DND-41 (cell line): ENCODE measurements around the gene ZNF783.

Experiments
- ATAC-seq: fragments of 200-7000 bp; cut with Tn5 transposase; 3 replicates; pipeline ENCODE4 v1.9.1; 2021; ENCODE audit warnings: low read depth; ENCODE audit not compliant: insufficient read depth
- DNase-seq: peaks from one replicate; pipeline ENCODE4 v3.0.0-alpha.2; 2020
- H2AFZ ChIP-seq: 2 replicates; pipeline ENCODE4 v1.6.0; 2012; ENCODE audit warnings: low read depth, low read length
- H3K27ac ChIP-seq: 2 replicates; pipeline ENCODE4 v1.5.1; 2012; ENCODE audit warnings: low read length, inconsistent platforms
- H3K27me3 ChIP-seq: fragments of 200-600 bp; sonication (generic); 2 replicates; pipeline ENCODE4 v1.6.0; 2012; ENCODE audit warnings: low read length, mild to moderate bottlenecking, inconsistent platforms; ENCODE audit not compliant: insufficient read depth, poor library complexity
- H3K36me3 ChIP-seq: 2 replicates; pipeline ENCODE4 v1.5.1; 2012; ENCODE audit warnings: low read length, inconsistent platforms; ENCODE audit not compliant: insufficient read depth
- H3K4me1 ChIP-seq: 2 replicates; pipeline ENCODE4 v1.5.1; 2012; ENCODE audit warnings: mild to moderate bottlenecking, low read length; ENCODE audit not compliant: insufficient read depth
- H3K4me2 ChIP-seq: 2 replicates; pipeline ENCODE4 v1.6.0; 2012; ENCODE audit warnings: mild to moderate bottlenecking, moderate library complexity, low read length, inconsistent platforms; ENCODE audit not compliant: insufficient read depth
- H3K4me3 ChIP-seq, 2 experiments: fragments of 200-600 bp in 1 of 2; shearing (Covaris generic) in 1 of 2; 2 replicates each; pipeline ENCODE4 v1.5.1; 2012 to 2016; ENCODE audit warnings: inconsistent platforms in 2 of 2, low read length in 2 of 2, mild to moderate bottlenecking in 2 of 2, low read depth in 1 of 2, moderate library complexity in 1 of 2
- H3K79me2 ChIP-seq: 2 replicates; pipeline ENCODE4 v1.6.0; 2012; ENCODE audit warnings: low read length, inconsistent platforms; ENCODE audit not compliant: insufficient read depth
- H3K9ac ChIP-seq: 2 replicates; pipeline ENCODE4 v1.6.0; 2012; ENCODE audit warnings: low read depth, mild to moderate bottlenecking, inconsistent platforms, low read length, moderate library complexity
- H3K9me3 ChIP-seq: 2 replicates; pipeline ENCODE4 v1.5.1; 2012; ENCODE audit warnings: low read length, moderate library complexity, mild to moderate bottlenecking, inconsistent platforms; ENCODE audit not compliant: insufficient read depth, severe bottlenecking
- H4K20me1 ChIP-seq: 2 replicates; pipeline ENCODE4 v1.6.0; 2012; ENCODE audit warnings: low read length; ENCODE audit not compliant: insufficient read depth
- EZH2 ChIP-seq: IDR thresholded peaks from 3 replicates; pipeline ENCODE4 v1.6.1; 2012; ENCODE audit warnings: borderline replicate concordance, low read depth, mild to moderate bottlenecking, moderate library complexity, low read length, inconsistent platforms; ENCODE audit not compliant: severe bottlenecking
- TF ChIP-seq, protein P1 (sequence below): IDR thresholded peaks from 2 replicates; pipeline ENCODE4 v1.5.1; 2012; ENCODE audit warnings: borderline replicate concordance, low read length, moderate library complexity, mild to moderate bottlenecking; ENCODE audit not compliant: poor library complexity, severe bottlenecking; ENCODE audit errors: extremely low read depth

ZNF783 gene

GRCh38 chr7:149285603-149286002 lies 23.6 kb downstream of the ZNF783 start:
- no peaks in the 10 kb centered on the region for H4K20me1 ChIP-seq
- H3K4me1 ChIP-seq = peaks cover 26% of the 10 kb centered on the region
- no peak overlapping the region for H2AFZ ChIP-seq
- H3K4me3 ChIP-seq = no peak overlapping the region
- no peaks in the 10 kb centered on the region for H3K79me2 ChIP-seq
- H3K27ac ChIP-seq = no peak overlapping the region
- no peaks in the 10 kb centered on the region for H3K27me3 ChIP-seq
- DNase-seq = no peak
- no peak overlapping the region for H3K9ac ChIP-seq
- no peak for ATAC-seq
- H3K4me2 ChIP-seq = no peak overlapping the region
- TF ChIP-seq, protein P1, sequence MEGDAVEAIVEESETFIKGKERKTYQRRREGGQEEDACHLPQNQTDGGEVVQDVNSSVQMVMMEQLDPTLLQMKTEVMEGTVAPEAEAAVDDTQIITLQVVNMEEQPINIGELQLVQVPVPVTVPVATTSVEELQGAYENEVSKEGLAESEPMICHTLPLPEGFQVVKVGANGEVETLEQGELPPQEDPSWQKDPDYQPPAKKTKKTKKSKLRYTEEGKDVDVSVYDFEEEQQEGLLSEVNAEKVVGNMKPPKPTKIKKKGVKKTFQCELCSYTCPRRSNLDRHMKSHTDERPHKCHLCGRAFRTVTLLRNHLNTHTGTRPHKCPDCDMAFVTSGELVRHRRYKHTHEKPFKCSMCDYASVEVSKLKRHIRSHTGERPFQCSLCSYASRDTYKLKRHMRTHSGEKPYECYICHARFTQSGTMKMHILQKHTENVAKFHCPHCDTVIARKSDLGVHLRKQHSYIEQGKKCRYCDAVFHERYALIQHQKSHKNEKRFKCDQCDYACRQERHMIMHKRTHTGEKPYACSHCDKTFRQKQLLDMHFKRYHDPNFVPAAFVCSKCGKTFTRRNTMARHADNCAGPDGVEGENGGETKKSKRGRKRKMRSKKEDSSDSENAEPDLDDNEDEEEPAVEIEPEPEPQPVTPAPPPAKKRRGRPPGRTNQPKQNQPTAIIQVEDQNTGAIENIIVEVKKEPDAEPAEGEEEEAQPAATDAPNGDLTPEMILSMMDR = no peak
- TF ChIP-seq EZH2 = no peak
- no peaks in the 10 kb centered on the region for H3K9me3 ChIP-seq
- no peaks in the 10 kb centered on the region for H3K36me3 ChIP-seq

- no peak overlapping the region for H3K27ac ChIP-seq
- H3K4me1 ChIP-seq = peaks cover 26% of the 10 kb centered on the region
- no peak overlapping the region for H2AFZ ChIP-seq
- no peaks in the 10 kb centered on the region for H3K27me3 ChIP-seq
- TF ChIP-seq, protein P1 = no peak
- no peak for TF ChIP-seq EZH2
- H3K4me2 ChIP-seq = no peak overlapping the region
- H3K9ac ChIP-seq = no peak overlapping the region
- H3K79me2 ChIP-seq = no peaks in the 10 kb centered on the region
- H3K36me3 ChIP-seq = no peaks in the 10 kb centered on the region
- DNase-seq (peak; percentile 34), ATAC-seq (peak; percentile 34; the same call in 2 of the 3 replicates)
- no peaks in the 10 kb centered on the region for H3K9me3 ChIP-seq
- H3K4me3 ChIP-seq = no peak overlapping the region
- no peaks in the 10 kb centered on the region for H4K20me1 ChIP-seq
Measured at GRCh38 chr7:149286811-149287400, 24.9 kb downstream of the ZNF783 start.

GRCh38 chr7:149287622-149288021 lies 25.6 kb downstream of the ZNF783 start:
- Histone ChIP-seq H3K36me3 (no peaks in the 10 kb centered on the region), H3K79me2 (no peaks in the 10 kb centered on the region), H3K27ac (no peak overlapping the region), H3K9ac (no peak overlapping the region), H3K27me3 (no peaks in the 10 kb centered on the region), H2AFZ (no peak overlapping the region), H3K4me1 (peaks cover 26% of the 10 kb centered on the region), H3K9me3 (no peaks in the 10 kb centered on the region), H3K4me3 (no peak overlapping the region), H4K20me1 (no peaks in the 10 kb centered on the region), H3K4me2 (no peak overlapping the region)
- ATAC-seq (no peak), DNase-seq (no peak)
- TF ChIP-seq EZH2 = no peak
- TF ChIP-seq, protein P1 = no peak
